Uterus (tissue), 4 donors: ENCODE measurements around the gene IRF5. TPM values are rescaled to one million over a fixed set of nuclear protein-coding genes. Genes with fewer than 3 reads are reported as not detected.

ENCODE experiments used
- DNase-seq, 2 donors: peaks; one replicate each; pipeline ENCODE4 v3.0.0-alpha.2; 2019 to 2020
- H3K27ac ChIP-seq, 2 donors: fragments of 200-600 bp; sonication (generic); 1 replicate in 1 of 2; 2 replicates in 1 of 2; pipeline ENCODE4 v1.5.1; 2016 to 2018
- H3K27me3 ChIP-seq, 2 donors: fragments of 200-600 bp; sonication (generic); one replicate each; pipeline ENCODE4 v1.5.1; 2018 to 2019; ENCODE audit warnings: control low read depth in 1 of 2
- H3K36me3 ChIP-seq, 2 donors: fragments of 200-600 bp; sonication (generic); one replicate each; pipeline ENCODE4 v1.5.1; 2019; ENCODE audit warnings: control low read depth in 1 of 2
- H3K4me1 ChIP-seq, 2 donors: fragments of 200-600 bp; sonication (generic); one replicate each; pipeline ENCODE4 v1.5.1; 2018 to 2019; ENCODE audit warnings: control low read depth in 1 of 2
- H3K4me3 ChIP-seq, 2 donors: fragments of 200-600 bp; sonication (generic); 1 replicate in 1 of 2; 2 replicates in 1 of 2; pipeline ENCODE4 v1.5.1; 2018 to 2019; ENCODE audit warnings: mild to moderate bottlenecking in 1 of 2
- H3K9me3 ChIP-seq, 2 donors: fragments of 200-600 bp; sonication (generic); one replicate each; pipeline ENCODE4 v1.5.1; 2019; ENCODE audit warnings: control low read depth in 1 of 2
- POLR2A ChIP-seq, 2 donors: fragments of 450-650 bp; IDR thresholded peaks; one replicate each; pipeline ENCODE4 v1.6.1; 2016; ENCODE audit warnings: antibody characterized with exemption in 2 of 2, mild to moderate bottlenecking in 1 of 2, moderate library complexity in 1 of 2
- intact Hi-C: fragments of 100-400 bp; cut with DNase I; formaldehyde crosslinking; loops from one replicate; pipeline ENCODE4 v1.15.1; 2023; ENCODE audit warnings: low total_unique reads
- total RNA-seq, 4 donors: library from RNA; depleted of rRNA in 3 of 4; stranded (reverse); fragments of >200 nt in 3 of 4; gene quantifications; one replicate each; pipeline versions ENCODE4 v1.1.0 to v1.2.4, GENCODE V29; 2014 to 2023
- TF ChIP-seq, protein P1 (sequence below), 4 experiments: fragments of 200-600 bp in 2 of 4; fragments of 450-650 bp in 2 of 4; sonication (generic) in 2 of 4; IDR thresholded peaks; one replicate each; pipeline ENCODE4 v1.5.1; 2016 to 2019; ENCODE audit warnings: antibody characterized with exemption in 4 of 4, mild to moderate bottlenecking in 2 of 4, moderate library complexity in 1 of 4
- donor health status: DM: yes; HTN: yes; CAD: no.

IRF5 gene
- total RNA-seq, 4 donors from 2014 or later = 2.0 to 52.5 (median 4.5) TPM

DNA sequence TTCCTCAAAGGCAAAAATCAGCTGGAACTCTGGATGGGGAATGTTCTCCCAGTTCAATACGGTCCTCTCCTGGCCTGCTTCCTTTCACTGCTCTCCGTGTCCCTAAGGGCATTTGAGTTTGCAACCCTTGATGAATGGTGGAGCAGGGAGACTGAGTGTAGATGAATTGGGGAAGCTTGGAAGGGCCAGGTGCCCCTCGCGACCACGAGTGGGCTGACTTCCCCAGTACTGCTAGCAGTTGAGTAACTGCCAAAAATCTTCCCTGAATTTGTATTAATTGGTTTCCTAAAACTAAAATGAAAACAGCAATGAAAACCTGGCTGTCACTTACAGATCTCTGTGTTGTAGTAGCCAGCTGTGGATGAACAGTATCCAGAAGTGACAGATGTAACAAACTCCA lies 13.6 kb downstream of the IRF5 start:
- Histone ChIP-seq H3K36me3 (no peaks in the 10 kb centered on the region), H3K27ac (no peak overlapping the region), H3K9me3 (no peaks in the 10 kb centered on the region), H3K4me1 (no peaks in the 10 kb centered on the region), H3K4me3 (no peak overlapping the region), H3K27me3 (no peaks in the 10 kb centered on the region)
- no peak for DNase-seq
- TF ChIP-seq, protein P1, sequence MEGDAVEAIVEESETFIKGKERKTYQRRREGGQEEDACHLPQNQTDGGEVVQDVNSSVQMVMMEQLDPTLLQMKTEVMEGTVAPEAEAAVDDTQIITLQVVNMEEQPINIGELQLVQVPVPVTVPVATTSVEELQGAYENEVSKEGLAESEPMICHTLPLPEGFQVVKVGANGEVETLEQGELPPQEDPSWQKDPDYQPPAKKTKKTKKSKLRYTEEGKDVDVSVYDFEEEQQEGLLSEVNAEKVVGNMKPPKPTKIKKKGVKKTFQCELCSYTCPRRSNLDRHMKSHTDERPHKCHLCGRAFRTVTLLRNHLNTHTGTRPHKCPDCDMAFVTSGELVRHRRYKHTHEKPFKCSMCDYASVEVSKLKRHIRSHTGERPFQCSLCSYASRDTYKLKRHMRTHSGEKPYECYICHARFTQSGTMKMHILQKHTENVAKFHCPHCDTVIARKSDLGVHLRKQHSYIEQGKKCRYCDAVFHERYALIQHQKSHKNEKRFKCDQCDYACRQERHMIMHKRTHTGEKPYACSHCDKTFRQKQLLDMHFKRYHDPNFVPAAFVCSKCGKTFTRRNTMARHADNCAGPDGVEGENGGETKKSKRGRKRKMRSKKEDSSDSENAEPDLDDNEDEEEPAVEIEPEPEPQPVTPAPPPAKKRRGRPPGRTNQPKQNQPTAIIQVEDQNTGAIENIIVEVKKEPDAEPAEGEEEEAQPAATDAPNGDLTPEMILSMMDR (IDR thresholded peaks at IDR 0.05) = no peak
- no peak for TF ChIP-seq POLR2A (IDR thresholded peaks at IDR 0.05)
- intact Hi-C loops = no loop called here

DNA sequence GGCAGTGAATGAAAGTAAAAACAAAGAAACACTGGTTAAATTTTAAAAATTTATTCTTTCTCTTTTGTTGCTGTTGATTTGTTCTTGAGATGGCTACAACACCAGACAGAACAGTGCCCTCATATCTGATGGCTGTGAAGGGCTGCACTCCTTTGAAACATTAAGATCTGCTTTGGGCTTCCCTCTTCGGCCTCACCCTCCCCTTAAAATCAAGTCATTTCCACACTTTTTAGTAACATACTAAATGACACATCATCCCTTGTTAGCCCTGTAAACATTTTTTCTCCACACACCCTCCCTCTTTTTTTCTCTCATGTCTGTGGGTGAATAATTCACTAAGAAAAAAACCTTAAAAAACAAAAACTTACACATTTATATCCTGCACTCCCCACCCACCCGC lies 16.4 kb downstream of the IRF5 start:
- no peaks in the 10 kb centered on the region for H3K9me3 ChIP-seq
- TF ChIP-seq, protein P1 (IDR thresholded peaks at IDR 0.05) = no peak
- TF ChIP-seq POLR2A (IDR thresholded peaks at IDR 0.05) = no peak

DNA sequence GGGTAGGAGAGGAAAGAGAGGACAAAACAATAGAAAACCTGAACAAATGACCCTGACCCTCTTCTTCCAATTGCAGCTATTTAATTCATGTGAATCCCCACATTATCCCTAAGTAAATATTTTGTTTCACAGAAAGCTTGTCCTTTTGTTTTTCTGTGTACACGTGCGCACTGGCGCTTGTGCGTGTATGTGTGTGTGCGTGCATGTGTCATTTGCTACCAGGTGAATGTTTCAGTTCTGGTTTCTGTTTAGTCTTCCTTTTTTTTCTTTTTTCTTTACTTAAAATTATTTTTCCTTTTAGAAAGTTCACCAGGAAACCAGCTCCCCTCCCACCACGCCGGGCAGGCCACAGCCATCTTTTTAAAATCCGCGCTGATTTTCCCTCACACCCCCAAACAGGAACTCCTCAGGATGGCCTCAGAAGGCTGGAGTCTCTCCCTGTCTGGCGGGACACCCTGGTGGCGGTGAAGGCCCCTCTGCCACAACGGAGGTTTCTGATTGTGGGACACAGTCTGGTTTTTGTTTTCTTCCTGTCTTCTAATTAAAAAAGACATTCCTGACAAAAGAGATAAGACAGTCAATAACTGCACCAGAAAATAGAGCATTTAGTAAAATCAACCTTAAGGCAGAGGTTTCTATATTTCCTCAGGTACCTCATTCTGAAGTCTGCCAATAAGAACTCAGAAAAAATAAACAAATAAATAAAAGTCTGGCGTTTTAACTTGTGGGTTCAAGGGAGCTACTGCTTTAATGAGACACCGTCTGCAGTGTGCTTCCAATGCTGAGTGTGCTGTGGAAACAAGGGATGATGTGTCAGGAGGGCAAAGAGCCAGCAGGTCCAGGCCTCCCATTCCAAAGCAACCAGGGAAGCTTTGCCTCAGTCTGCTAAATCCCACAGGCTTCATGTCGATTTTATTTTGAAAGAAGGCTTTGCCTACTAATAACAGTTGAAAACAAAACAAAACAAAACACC lies 17.4 kb downstream of the IRF5 start:
- DNase-seq = no peak
- TF ChIP-seq, protein P1 (IDR thresholded peaks at IDR 0.05) = no peak
- TF ChIP-seq POLR2A (IDR thresholded peaks at IDR 0.05) = no peak
- H3K9me3 ChIP-seq = no peaks in the 10 kb centered on the region
- intact Hi-C loops = no loop called here
- H3K27me3 ChIP-seq = no peaks in the 10 kb centered on the region
- no peak overlapping the region for H3K4me3 ChIP-seq
- no peak overlapping the region for H3K27ac ChIP-seq
- H3K36me3 ChIP-seq = no peaks in the 10 kb centered on the region
- no peaks in the 10 kb centered on the region for H3K4me1 ChIP-seq

More for the DNA sequence above, 16.4 kb downstream of the IRF5 start:
- intact Hi-C loops = no loop called here
- H3K4me1 ChIP-seq = no peaks in the 10 kb centered on the region
- H3K36me3 ChIP-seq = no peaks in the 10 kb centered on the region
- no peak for DNase-seq
- no peak overlapping the region for H3K27ac ChIP-seq
- no peaks in the 10 kb centered on the region for H3K27me3 ChIP-seq
- no peak overlapping the region for H3K4me3 ChIP-seq

DNA sequence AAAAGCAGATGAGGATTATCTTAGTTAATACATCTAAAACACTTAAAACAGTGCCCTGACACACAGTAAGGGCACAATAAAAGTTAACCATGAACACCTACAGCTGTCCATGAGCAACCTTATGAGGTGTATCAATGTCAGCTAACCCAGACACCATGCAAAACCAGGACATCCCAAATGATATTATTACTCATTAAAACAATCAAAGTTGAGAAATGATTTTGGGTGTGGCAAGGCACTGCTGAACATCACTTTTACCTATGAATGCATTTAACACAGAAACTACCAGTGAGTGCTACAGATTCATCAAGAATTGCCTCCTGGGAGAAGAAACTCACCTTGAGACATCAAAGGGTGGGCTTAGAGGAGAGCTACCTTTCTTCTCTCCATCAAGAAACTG lies 18.3 kb downstream of the IRF5 start:
- TF ChIP-seq, protein P1 (IDR thresholded peaks at IDR 0.05) = no peak
- Histone ChIP-seq H3K9me3 (no peaks in the 10 kb centered on the region), H3K4me1 (no peaks in the 10 kb centered on the region), H3K27ac (no peak overlapping the region), H3K4me3 (no peak overlapping the region), H3K36me3 (no peaks in the 10 kb centered on the region), H3K27me3 (no peaks in the 10 kb centered on the region)
- intact Hi-C loops = no loop called here
- DNase-seq = no peak

DNA sequence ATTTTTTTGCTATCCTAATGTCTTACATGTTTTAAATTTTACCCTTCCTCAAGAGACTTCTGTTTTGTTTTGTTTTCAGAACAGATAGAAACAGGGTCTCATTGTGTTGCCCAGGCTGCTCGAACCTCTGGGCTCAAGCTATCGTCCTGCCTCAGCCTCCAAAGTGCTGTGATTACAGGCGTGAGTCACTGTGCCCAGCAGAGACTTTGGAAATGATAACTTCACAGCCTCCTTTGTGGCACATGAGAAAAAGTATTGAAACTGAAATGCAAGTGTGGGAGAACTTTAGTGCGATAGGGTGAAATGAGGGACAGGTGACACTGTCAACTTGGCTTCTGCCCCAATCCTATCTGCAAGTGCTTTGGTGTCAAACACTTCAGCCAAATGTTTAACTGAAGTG lies 21.6 kb downstream of the IRF5 start:
- Histone ChIP-seq H3K9me3 (no peaks in the 10 kb centered on the region), H3K36me3 (no peaks in the 10 kb centered on the region), H3K4me1 (no peaks in the 10 kb centered on the region), H3K27me3 (no peaks in the 10 kb centered on the region), H3K4me3 (no peak overlapping the region), H3K27ac (no peak overlapping the region)
- no peak for DNase-seq
- no peak for TF ChIP-seq POLR2A (IDR thresholded peaks at IDR 0.05)
- TF ChIP-seq, protein P1 (IDR thresholded peaks at IDR 0.05) = no peak
- intact Hi-C loops = no loop called here
